ENCODE results near the gene MAPK14.
"Not testable (repeated sequence)": the region's sequence is repeated elsewhere in the genome, so short reads cannot be mapped to it uniquely, and the experiment has no call there.

Gene MAPK14

DNA sequence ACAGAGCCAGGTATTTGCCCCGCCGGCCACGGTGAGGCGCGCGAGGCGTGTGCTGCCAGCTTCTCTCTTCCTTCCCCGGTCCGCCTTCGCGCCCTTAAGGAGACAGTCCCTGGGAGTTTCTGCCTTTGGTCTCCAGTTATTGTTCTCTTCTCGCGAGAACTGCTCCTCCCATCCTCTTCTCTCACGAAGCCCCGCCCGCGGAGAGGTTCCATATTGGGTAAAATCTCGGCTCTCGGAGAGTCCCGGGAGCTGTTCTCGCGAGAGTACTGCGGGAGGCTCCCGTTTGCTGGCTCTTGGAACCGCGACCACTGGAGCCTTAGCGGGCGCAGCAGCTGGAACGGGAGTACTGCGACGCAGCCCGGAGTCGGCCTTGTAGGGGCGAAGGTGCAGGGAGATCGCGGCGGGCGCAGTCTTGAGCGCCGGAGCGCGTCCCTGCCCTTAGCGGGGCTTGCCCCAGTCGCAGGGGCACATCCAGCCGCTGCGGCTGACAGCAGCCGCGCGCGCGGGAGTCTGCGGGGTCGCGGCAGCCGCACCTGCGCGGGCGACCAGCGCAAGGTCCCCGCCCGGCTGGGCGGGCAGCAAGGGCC is at the start of gene MAPK14:
Gene MAPK14 (plus strand): TSS at position 308 of the 587 bp plus-strand sequence. CDS start 350 bp downstream, outside the sequence.
- peak; percentile 100 for DNase-seq

GRCh38 chr6:35980126-35980525 is 47.5 kb upstream of the MAPK14 start:
- not testable (repeated sequence) for DNase-seq

GRCh38 chr6:35980991-35981645 is 46.5 kb upstream of the MAPK14 start:
- no peak for DNase-seq

DNA sequence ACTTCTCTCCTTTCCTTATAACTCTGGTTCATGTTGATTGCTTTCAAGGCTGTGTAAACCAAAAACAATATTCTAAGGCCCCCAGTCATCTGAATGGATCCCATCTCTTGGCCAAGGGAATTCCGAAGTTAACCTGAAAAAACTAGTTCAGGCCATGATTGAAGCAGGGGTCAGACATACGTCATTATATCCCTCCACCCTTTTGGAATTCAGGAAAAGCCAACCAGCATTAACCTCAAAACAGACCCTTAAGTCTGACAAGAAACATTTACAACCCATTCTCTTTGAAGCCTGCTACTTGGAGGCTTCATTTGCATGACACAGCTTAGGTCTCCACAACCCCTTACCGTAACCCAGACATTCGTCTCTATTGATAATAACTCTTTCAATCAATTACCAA is 42.9 kb upstream of the MAPK14 start:
- DNase-seq: no peak

DNA sequence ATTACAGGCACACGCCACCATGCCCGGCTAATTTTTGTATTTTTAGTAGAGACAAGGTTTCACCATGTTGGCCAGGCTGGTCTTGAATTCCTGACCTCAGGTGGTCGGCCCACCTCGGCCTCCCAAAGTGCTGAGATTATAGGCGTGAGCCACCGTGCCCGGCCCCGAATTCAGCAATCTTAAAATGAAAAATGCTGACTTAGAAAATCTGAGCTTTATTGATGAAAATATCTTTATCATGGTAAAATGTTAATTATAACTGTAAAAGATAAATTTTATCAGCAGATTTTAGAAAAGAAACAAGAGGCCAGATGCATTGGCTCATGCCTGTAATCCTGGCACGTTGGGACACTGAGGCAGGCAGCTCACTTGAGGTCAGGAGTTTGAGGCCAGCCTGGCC is 39.6 kb upstream of the MAPK14 start:
- DNase-seq: not testable (repeated sequence)

GRCh38 chr6:35993150-35993549 is 34.5 kb upstream of the MAPK14 start:
- no peak for DNase-seq

DNA sequence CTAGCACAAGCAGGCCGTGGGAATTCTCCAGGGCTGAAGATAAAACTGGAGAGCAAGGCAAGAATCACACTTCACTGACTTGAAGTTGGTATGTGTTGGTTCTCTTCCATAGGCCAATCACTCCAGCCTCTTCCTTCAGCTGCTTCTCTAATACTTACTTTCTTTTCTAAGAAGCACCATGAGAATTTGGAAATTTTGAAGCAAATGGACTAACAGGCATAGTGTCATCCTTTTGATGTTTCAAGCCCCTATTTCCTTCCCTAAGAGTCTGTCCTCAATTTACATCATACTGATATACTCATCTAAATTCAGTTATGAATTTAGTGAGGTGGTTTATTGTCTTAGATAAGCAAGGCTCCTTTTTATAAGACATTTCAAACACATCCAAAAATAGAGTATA is 27.2 kb upstream of the MAPK14 start:
- no peak for DNase-seq

- DNase-seq: no peak
Measured at GRCh38 chr6:36015666-36016065, 11.9 kb upstream of the MAPK14 start.

- DNase-seq: no peak
Measured at GRCh38 chr6:36018339-36018738, 9.3 kb upstream of the MAPK14 start.

GRCh38 chr6:36019167-36019566 is 8.4 kb upstream of the MAPK14 start:
- no peak for DNase-seq

GRCh38 chr6:36020154-36020553 is 7.5 kb upstream of the MAPK14 start:
- no peak for DNase-seq

- DNase-seq: no peak
Measured at GRCh38 chr6:36023996-36024795, 3.4 kb upstream of the MAPK14 start, which contains the start of gene SLC26A8. Gene SLC26A8 (minus strand): TSS chr6:36024641. CDS start chr6:36019707, 4,934 bp downstream.

GRCh38 chr6:36025260-36025931 is 2.2 kb upstream of the MAPK14 start:
- DNase-seq: no peak

- no peak for DNase-seq
Measured at GRCh38 chr6:36025932-36026327, 1.7 kb upstream of the MAPK14 start.

GRCh38 chr6:36028088-36028876 is 674 bp downstream of the MAPK14 start:
- peak; percentile 40 for DNase-seq

GRCh38 chr6:36028877-36029324 is 1.3 kb downstream of the MAPK14 start:
- peak; percentile 87 for DNase-seq

DNA sequence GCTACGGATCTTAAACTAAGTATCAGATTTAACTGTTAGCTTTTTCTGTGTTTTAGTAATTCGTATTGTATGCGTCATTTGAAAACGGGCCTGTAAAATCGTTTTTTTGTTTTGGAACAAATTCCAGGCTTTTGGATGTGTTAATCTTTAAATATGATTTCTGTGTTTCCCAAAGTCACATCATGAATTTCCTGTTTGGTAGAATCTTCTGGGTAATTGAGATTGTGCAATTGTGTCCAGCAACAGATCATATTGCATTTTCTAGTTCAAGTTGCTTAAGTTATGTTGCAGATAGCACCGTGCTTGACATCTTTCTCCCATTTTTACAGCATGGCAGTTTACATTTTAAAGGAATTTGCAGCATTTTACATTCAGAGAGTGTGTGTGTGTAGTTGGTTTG is 1.9 kb downstream of the MAPK14 start:
- no peak for DNase-seq

GRCh38 chr6:36032261-36032660 is 4.7 kb downstream of the MAPK14 start:
- no peak for DNase-seq

DNA sequence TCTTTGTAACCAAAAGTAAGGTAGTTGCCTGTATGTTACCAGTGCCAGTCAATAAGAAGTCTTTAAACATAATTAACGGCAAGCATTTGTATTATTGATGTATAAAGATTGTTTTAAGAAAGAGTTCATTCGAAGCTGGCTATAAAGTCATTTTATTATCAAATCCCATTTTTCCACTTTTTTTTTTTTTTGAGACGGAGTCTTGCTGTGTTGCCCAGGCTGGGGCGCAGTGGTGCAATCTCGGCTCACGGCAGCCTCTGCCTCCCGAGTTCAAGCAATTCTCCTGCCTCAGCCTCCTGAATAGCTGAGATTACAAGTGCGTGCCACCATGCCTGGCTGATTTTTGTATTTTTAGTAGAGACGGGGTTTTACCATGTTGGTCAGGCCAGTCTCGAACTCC is 5.5 kb downstream of the MAPK14 start:
- not testable (repeated sequence) for DNase-seq

GRCh38 chr6:36033935-36034334 is 6.3 kb downstream of the MAPK14 start:
- peak; percentile 40 for DNase-seq

GRCh38 chr6:36034441-36034840 is 6.8 kb downstream of the MAPK14 start:
- DNase-seq: no peak

GRCh38 chr6:36035225-36035624 is 7.6 kb downstream of the MAPK14 start:
- DNase-seq: peak; percentile 47

Measured in activated CD4-positive, alpha-beta T cell treated with anti-CD3 and anti-CD28 coated beads, Interleukin-2, Interleukin-6, amounts not matched to agents 100 ng/mL and 50 ng/mL, durations not matched to agents 16 hours and 8 hours (primary cell).